Suprapubic skin (tissue), 4 donors: ENCODE results near the gene CTXN1. TPM values are rescaled to one million over a fixed set of nuclear protein-coding genes. Genes with fewer than 3 reads are reported as not detected.
"Not testable (repeated sequence)": the region's sequence is repeated elsewhere in the genome, so short reads cannot be mapped to it uniquely, and the experiment has no call there.

ENCODE experiments used
- DNase-seq, 2 donors: peaks; one replicate each; pipeline ENCODE4 v3.0.0-alpha.2; 2019; ENCODE audit warnings: low spot score in 2 of 2
- H3K27ac ChIP-seq: fragments of 200-600 bp; sonication (generic); one replicate; pipeline ENCODE4 v1.5.1; 2019
- H3K27me3 ChIP-seq: fragments of 200-600 bp; sonication (generic); one replicate; pipeline ENCODE4 v1.5.1; 2019
- H3K36me3 ChIP-seq: fragments of 200-600 bp; sonication (generic); one replicate; pipeline ENCODE4 v1.5.1; 2019
- H3K4me1 ChIP-seq: fragments of 200-600 bp; sonication (generic); one replicate; pipeline ENCODE4 v1.5.1; 2019
- H3K4me3 ChIP-seq: fragments of 200-600 bp; sonication (generic); one replicate; pipeline ENCODE4 v1.5.1; 2019; ENCODE audit warnings: mild to moderate bottlenecking
- H3K9me3 ChIP-seq: fragments of 200-600 bp; sonication (generic); one replicate; pipeline ENCODE4 v1.5.1; 2019
- CTCF ChIP-seq, 2 donors: fragments of 200-600 bp in 1 of 2; fragments of 450-650 bp in 1 of 2; sonication (generic) in 1 of 2; IDR thresholded peaks; one replicate each; pipeline ENCODE4 v1.5.1; 2016 to 2019; ENCODE audit warnings: antibody characterized with exemption in 2 of 2, mild to moderate bottlenecking in 1 of 2, moderate library complexity in 1 of 2
- EP300 ChIP-seq: sonication (generic); formaldehyde crosslinking; IDR thresholded peaks from one replicate; pipeline ENCODE4 v1.6.1; 2017; ENCODE audit warnings: antibody characterized with exemption
- POLR2A ChIP-seq, 2 donors: fragments of 450-650 bp; IDR thresholded peaks; one replicate each; pipeline ENCODE4 v1.6.1; 2017; ENCODE audit warnings: antibody characterized with exemption in 2 of 2, mild to moderate bottlenecking in 2 of 2, moderate library complexity in 2 of 2
- POLR2AphosphoS5 ChIP-seq, 3 donors: sonication (generic); formaldehyde crosslinking; IDR thresholded peaks; one replicate each; pipeline ENCODE4 v1.6.1; 2017; ENCODE audit warnings: antibody characterized with exemption in 3 of 3
- WGBS: methylation state at CpG from one replicate; pipeline ENCODE4 v1.1.5; 2018; 5-methylcytosine and 5-hydroxymethylcytosine counted together
- total RNA-seq, 4 donors: library from RNA; depleted of rRNA; stranded (reverse); fragments of >200 nt; gene quantifications; one replicate each; pipeline ENCODE4 v1.1.0, GENCODE V29; 2016

The CTXN1 gene
- total RNA-seq, 4 donors from 2014 or later: 1.2 to 3.6 (median 2.6) TPM

DNA sequence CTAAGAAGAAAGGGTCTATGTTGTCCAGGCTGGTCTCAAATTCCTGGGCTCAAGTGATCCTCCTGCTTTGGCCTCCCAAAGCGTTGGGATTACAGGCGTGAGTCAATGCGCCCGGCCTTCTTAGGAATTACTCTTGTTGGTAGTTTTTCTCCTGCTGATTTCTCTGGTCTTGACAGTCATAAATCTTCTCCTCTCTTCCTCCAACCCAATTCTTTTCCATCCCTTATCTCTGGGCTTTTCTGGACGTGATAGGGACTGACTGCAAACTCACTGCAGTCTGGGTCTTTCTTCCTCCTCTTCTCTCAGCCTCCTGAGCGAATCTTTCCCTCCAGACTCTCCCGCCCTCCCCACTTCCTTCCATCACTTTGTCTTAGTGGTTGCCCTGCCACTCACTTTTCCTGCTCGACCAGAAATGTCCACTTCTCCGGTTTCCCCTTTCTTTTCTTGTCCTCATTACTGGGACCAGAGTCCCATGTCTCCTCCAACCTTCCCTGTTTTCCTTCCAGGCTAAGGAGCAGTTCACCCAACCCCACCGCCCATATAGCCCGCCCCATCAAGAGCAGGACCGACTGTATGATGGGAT lies 39.4 kb upstream of the CTXN1 start:
- Histone ChIP-seq H3K9me3 (no peaks in the 10 kb centered on the region), H3K27ac (no peak overlapping the region), H3K27me3 (no peaks in the 10 kb centered on the region), H3K36me3 (peaks cover 94% of the 10 kb centered on the region), H3K4me3 (no peak overlapping the region), H3K4me1 (no peaks in the 10 kb centered on the region)
- TF ChIP-seq POLR2AphosphoS5 (IDR thresholded peaks at IDR 0.05) (no peak), EP300 (no peak), CTCF (IDR thresholded peaks at IDR 0.05) (no peak), POLR2A (IDR thresholded peaks at IDR 0.05) (no peak)
- 84% methylated on average over 12 of the region's 12 CpGs for WGBS
- no peak for DNase-seq

DNA sequence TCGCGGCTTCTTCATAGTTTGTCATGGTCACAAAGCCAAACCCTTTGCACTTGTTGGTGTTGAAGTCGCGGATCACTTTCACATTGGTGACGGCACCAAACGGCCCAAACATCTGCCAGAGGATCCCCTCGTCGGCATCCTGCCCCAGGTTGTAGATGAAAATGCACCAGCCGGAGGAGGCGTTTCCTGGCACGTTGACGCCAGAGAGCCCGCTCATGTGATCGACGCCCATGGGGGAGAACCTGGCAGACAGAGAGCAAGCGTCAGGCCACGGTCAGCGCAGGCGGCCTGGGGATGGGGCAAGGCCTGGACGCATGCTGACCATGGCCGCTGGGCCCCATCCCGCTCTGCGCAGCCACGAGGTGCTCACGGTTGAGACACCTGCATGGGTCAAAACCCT lies 37.6 kb upstream of the CTXN1 start:
- TF ChIP-seq POLR2A (IDR thresholded peaks at IDR 0.05) (no peak), CTCF (IDR thresholded peaks at IDR 0.05) (no peak), POLR2AphosphoS5 (IDR thresholded peaks at IDR 0.05) (no peak), EP300 (no peak)
- no peaks in the 10 kb centered on the region for H3K27me3 ChIP-seq
- no peaks in the 10 kb centered on the region for H3K9me3 ChIP-seq
- no peak overlapping the region for H3K27ac ChIP-seq
- no peak overlapping the region for H3K4me3 ChIP-seq
- DNase-seq: no peak
- WGBS: 94% methylated on average over 12 of the region's 25 CpGs
- peaks cover 91% of the 10 kb centered on the region for H3K36me3 ChIP-seq
- H3K4me1 ChIP-seq: no peaks in the 10 kb centered on the region

- 91% methylated on average over 22 of the region's 22 CpGs for WGBS
- Histone ChIP-seq H3K9me3 (no peaks in the 10 kb centered on the region), H3K4me3 (no peak overlapping the region), H3K4me1 (no peaks in the 10 kb centered on the region), H3K36me3 (peaks cover 90% of the 10 kb centered on the region), H3K27ac (no peak overlapping the region), H3K27me3 (no peaks in the 10 kb centered on the region)
- TF ChIP-seq CTCF (IDR thresholded peaks at IDR 0.05) (no peak), POLR2A (IDR thresholded peaks at IDR 0.05) (no peak), POLR2AphosphoS5 (IDR thresholded peaks at IDR 0.05) (no peak), EP300 (no peak)
- DNase-seq: no peak
These were observed 36.8 kb upstream of the CTXN1 start for GRCh38 chr19:7962644-7963268.

GRCh38 chr19:7961920-7962626 lies 36.1 kb upstream of the CTXN1 start:
- Histone ChIP-seq H3K27ac (no peak overlapping the region), H3K27me3 (no peaks in the 10 kb centered on the region), H3K4me1 (no peaks in the 10 kb centered on the region), H3K4me3 (no peak overlapping the region), H3K36me3 (peaks cover 84% of the 10 kb centered on the region), H3K9me3 (no peaks in the 10 kb centered on the region)
- TF ChIP-seq CTCF (IDR thresholded peaks at IDR 0.05) (no peak), POLR2AphosphoS5 (IDR thresholded peaks at IDR 0.05) (no peak), POLR2A (IDR thresholded peaks at IDR 0.05) (no peak), EP300 (no peak)
- no peak for DNase-seq
- 77% methylated on average over 13 of the region's 13 CpGs for WGBS

- H3K36me3 ChIP-seq: peaks cover 74% of the 10 kb centered on the region
These were observed 35.1 kb upstream of the CTXN1 start for GRCh38 chr19:7961082-7961481.

More at GRCh38 chr19:7961082-7961481, 35.1 kb upstream of the CTXN1 start:
- H3K9me3 ChIP-seq, H3K4me3 ChIP-seq, H3K4me1 ChIP-seq, H3K27ac ChIP-seq, DNase-seq, H3K27me3 ChIP-seq: not testable (repeated sequence)
- WGBS: 85% methylated on average over 4 of the region's 4 CpGs
